PC-3 (cell line): ENCODE data around the gene CUTC.
"Not testable (repeated sequence)": the region's sequence is repeated elsewhere in the genome, so short reads cannot be mapped to it uniquely, and the experiment has no call there.

Experiments used
- EZH2 ChIP-seq: fragments of 300-600 bp; sonication (generic); IDR thresholded peaks from one replicate; pipeline ENCODE4 v1.6.1; 2017; ENCODE audit warnings: antibody characterized with exemption, mild to moderate bottlenecking, low read length; ENCODE audit not compliant: unreplicated experiment
- EZH2phosphoT487 ChIP-seq: fragments of 300-600 bp; sonication (generic); IDR thresholded peaks from 2 replicates; pipeline ENCODE4 v1.6.1; 2018; ENCODE audit warnings: mild to moderate bottlenecking, antibody characterized with exemption, low read length, borderline replicate concordance
- TF ChIP-seq, protein P1 (sequence below): fragments of 300-600 bp; sonication (generic); conservative IDR thresholded peaks from 2 replicates; pipeline ENCODE4 v1.5.1; 2017; ENCODE audit warnings: antibody characterized with exemption, low read depth, mild to moderate bottlenecking, low read length

DNA sequence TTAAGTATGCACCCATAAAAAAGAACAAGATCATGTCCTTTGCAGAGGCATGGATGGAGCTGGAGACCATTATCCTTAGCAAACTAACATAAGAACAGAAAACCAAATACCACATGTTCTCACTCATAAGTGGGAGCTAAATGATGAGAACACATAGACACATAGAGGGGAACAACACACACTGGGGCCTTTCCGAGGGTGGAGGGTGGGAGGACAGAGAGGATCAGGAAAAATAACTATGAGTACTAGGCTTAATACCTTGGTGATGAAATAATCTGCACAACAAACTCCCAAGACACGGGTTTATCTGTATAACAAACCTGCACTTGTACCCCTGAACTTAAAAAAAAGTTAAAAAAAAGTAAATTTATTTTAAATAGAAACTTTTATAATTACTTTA lies 14.1 kb downstream of the CUTC start:
- TF ChIP-seq, protein P1, sequence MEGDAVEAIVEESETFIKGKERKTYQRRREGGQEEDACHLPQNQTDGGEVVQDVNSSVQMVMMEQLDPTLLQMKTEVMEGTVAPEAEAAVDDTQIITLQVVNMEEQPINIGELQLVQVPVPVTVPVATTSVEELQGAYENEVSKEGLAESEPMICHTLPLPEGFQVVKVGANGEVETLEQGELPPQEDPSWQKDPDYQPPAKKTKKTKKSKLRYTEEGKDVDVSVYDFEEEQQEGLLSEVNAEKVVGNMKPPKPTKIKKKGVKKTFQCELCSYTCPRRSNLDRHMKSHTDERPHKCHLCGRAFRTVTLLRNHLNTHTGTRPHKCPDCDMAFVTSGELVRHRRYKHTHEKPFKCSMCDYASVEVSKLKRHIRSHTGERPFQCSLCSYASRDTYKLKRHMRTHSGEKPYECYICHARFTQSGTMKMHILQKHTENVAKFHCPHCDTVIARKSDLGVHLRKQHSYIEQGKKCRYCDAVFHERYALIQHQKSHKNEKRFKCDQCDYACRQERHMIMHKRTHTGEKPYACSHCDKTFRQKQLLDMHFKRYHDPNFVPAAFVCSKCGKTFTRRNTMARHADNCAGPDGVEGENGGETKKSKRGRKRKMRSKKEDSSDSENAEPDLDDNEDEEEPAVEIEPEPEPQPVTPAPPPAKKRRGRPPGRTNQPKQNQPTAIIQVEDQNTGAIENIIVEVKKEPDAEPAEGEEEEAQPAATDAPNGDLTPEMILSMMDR: not testable (repeated sequence)
- not testable (repeated sequence) for TF ChIP-seq EZH2, EZH2phosphoT487
